MM.1S (cell line): ENCODE results near the gene GRM1.

ENCODE experiments used
- EZH2phosphoT487 ChIP-seq: fragments of 300-600 bp; sonication (generic); IDR thresholded peaks from 2 replicates; pipeline ENCODE4 v1.6.1; 2018; ENCODE audit warnings: antibody characterized with exemption, low read length
- TF ChIP-seq, protein P1 (sequence below): fragments of 300-600 bp; sonication (generic); IDR thresholded peaks from 2 replicates; pipeline ENCODE4 v1.5.1; 2016; ENCODE audit warnings: antibody characterized with exemption, low read length, mixed read lengths

DNA sequence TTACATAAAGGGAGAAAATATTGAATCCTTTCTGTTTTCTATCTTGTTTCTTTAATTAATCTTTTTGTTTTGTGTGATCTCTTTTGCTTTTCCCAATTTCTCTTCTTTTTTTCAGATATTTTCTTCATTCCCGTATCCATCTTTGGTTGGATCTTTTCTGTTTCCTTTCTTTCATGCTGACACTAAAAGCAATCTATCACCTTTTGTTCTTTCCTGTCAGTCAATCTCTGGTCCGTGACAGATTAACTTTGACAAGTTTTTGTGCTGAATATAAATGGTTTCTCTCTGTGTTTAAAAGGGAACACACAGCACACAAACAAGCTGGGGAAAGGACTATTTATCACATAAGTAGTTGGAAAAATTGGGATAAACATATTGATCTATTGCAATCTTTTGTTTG lies 162.8 kb downstream of the GRM1 start:
- TF ChIP-seq, protein P1, sequence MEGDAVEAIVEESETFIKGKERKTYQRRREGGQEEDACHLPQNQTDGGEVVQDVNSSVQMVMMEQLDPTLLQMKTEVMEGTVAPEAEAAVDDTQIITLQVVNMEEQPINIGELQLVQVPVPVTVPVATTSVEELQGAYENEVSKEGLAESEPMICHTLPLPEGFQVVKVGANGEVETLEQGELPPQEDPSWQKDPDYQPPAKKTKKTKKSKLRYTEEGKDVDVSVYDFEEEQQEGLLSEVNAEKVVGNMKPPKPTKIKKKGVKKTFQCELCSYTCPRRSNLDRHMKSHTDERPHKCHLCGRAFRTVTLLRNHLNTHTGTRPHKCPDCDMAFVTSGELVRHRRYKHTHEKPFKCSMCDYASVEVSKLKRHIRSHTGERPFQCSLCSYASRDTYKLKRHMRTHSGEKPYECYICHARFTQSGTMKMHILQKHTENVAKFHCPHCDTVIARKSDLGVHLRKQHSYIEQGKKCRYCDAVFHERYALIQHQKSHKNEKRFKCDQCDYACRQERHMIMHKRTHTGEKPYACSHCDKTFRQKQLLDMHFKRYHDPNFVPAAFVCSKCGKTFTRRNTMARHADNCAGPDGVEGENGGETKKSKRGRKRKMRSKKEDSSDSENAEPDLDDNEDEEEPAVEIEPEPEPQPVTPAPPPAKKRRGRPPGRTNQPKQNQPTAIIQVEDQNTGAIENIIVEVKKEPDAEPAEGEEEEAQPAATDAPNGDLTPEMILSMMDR = no peak
- TF ChIP-seq EZH2phosphoT487 = no peak
